ENCODE data around the gene ZHX3. TPM values are rescaled to one million over a fixed set of nuclear protein-coding genes. Genes with fewer than 3 reads are reported as not detected.

ZHX3 gene
- total and polyA plus RNA-seq, 2 of the 4 experiments (the other 2 are of a cell fraction): 25.0 to 28.0 TPM

- peaks cover 29 to 51% of the 10 kb centered on the region in 2 experiments for H3K79me1 ChIP-seq (ENCODE audit: low read depth in 1 of 2, low read length in 2 of 2)
- H4K91ac ChIP-seq (ENCODE audit: insufficient read depth, low read depth, low read length): no peak overlapping the region
- H4K8ac ChIP-seq (ENCODE audit: low read depth in 2 of 2, low read length in 2 of 2): 0 out of 4 replicates have a peak overlapping the region, but pooled peaks of 1 of the 2 experiments have one; percentile 17
- no peak overlapping the region for H3K4me3 ChIP-seq (ENCODE audit: insufficient read depth, low read depth, low read length)
- H3K4ac ChIP-seq (ENCODE audit: low read depth, low read length): no peak overlapping the region
- H3K14ac ChIP-seq (replicated peaks; ENCODE audit: low read depth, low read length): no peak overlapping the region; the same call in 1 of the 2 replicates
- H3K27ac ChIP-seq (ENCODE audit: insufficient read depth, low read length): no peak overlapping the region
- H3K56ac ChIP-seq (ENCODE audit: extremely low read depth, insufficient read depth, low read length): no peak overlapping the region
- H3K9ac ChIP-seq (ENCODE audit: low read depth, low read length): no peak overlapping the region
- H3K23ac ChIP-seq (ENCODE audit: low read depth, low read length): no peak overlapping the region
- no peak overlapping the region; the same call in 2 of the 3 replicates for H2BK15ac ChIP-seq (ENCODE audit: low read depth, low read length)
- peaks cover 4% of the 10 kb centered on the region for H3K36me3 ChIP-seq (ENCODE audit: control insufficient read depth, insufficient read depth, low read length)
- H2BK20ac ChIP-seq (ENCODE audit: low read depth, low read length): no peak overlapping the region
- intact Hi-C loops (cut with micrococcal nuclease): loop anchor here (5.0 to 10.0 kb wide), 2 partner anchors 180 to 267 kb away; no protein-coding TSS in a partner anchor
- H2BK120ac ChIP-seq (ENCODE audit: low read depth, low read length): no peak overlapping the region
- WGBS, 2 experiments (ENCODE audit: extremely low coverage in 2 of 2, insufficient read length in 1 of 2): 93% methylated on average over 3 of the region's 4 CpGs; no CpG with 5 or more reads in 1 of the 2 experiments
- H2AK5ac ChIP-seq (ENCODE audit: low read depth, low read length): no peak overlapping the region
- H3K4me2 ChIP-seq (ENCODE audit: low read depth, low read length): no peak overlapping the region
- H2AFZ ChIP-seq (replicated peaks; ENCODE audit: low read length, poor library complexity): no peak overlapping the region
- dilution Hi-C loops (cut with HindIII; ENCODE audit: low sequenced_read_pairs, unreplicated experiment): no loop called here
- in situ Hi-C loops (cut with MboI; ENCODE audit: low sequenced_read_pairs): loop anchor here (5.0 kb wide), 1 partner anchor 98 kb away; no protein-coding TSS in a partner anchor
- ATAC-seq (ENCODE audit: low read depth): no peak
- H2BK5ac ChIP-seq (ENCODE audit: low read depth, low read length, poor library complexity, severe bottlenecking): peak overlapping the region; percentile 18
- peaks cover 22% of the 10 kb centered on the region for H3K9me1 ChIP-seq (ENCODE audit: insufficient read depth, low read length)
- H3K27me3 ChIP-seq (ENCODE audit: control insufficient read depth, insufficient read depth, low read length): no peaks in the 10 kb centered on the region
- H3K18ac ChIP-seq (ENCODE audit: low read depth, low read length): no peak overlapping the region
- ChIA-PET CTCF (interaction anchor here (0.9 to 1.4 kb wide), 2 partner anchors 12 to 61 kb away, joined by 3 to 8 read pairs; no protein-coding TSS in a partner anchor), POLR2A (ENCODE audit: unreplicated experiment) (no interaction called here)
- no peak for DNase-seq
- no TSS peak for BruUV-seq (replicated peaks)
- no peak overlapping the region for H2AK9ac ChIP-seq (replicated peaks; ENCODE audit: low read depth, low read length, poor library complexity)
- peaks cover 12% of the 10 kb centered on the region for H3K4me1 ChIP-seq (ENCODE audit: control insufficient read depth, insufficient read depth, low read length)
- H3K9me3 ChIP-seq (ENCODE audit: control insufficient read depth, insufficient read depth, low read length): no peaks in the 10 kb centered on the region; the same call in 1 of the 2 replicates
- TF ChIP-seq NFE2L2 (IDR thresholded peaks at IDR 0.05; ENCODE audit: low read depth, low read length) (no peak), FOS (IDR thresholded peaks at IDR 0.05; ENCODE audit: low read depth, low read length) (no peak), ELK1 (IDR thresholded peaks at IDR 0.05; ENCODE audit: borderline replicate concordance, low read depth, low read length) (no peak), MXI1 (IDR thresholded peaks at IDR 0.05; ENCODE audit: borderline replicate concordance, low read depth, low read length) (no peak), MAZ (IDR thresholded peaks at IDR 0.05; ENCODE audit: borderline replicate concordance, low read depth, low read length) (no peak), CEBPB (IDR thresholded peaks at IDR 0.05; ENCODE audit: low read depth, low read length) (no peak), MAFK (IDR thresholded peaks at IDR 0.05; ENCODE audit: low read depth, low read length) (no peak), SMC3 (IDR thresholded peaks at IDR 0.05; ENCODE audit: low read depth, low read length) (no peak), BHLHE40 (IDR thresholded peaks at IDR 0.05; ENCODE audit: low read depth, low read length) (no peak), RAD21 (IDR thresholded peaks at IDR 0.05; ENCODE audit: low read length) (no peak), RFX5 (IDR thresholded peaks at IDR 0.05; ENCODE audit: low read depth, low read length) (no peak), POLR2A (IDR thresholded peaks at IDR 0.05; ENCODE audit: low read depth, low read length) (no peak), RCOR1 (IDR thresholded peaks at IDR 0.05; ENCODE audit: insufficient replicate concordance, low read length) (no peak), CHD1 (IDR thresholded peaks at IDR 0.05; ENCODE audit: low read depth, low read length) (no peak)
- TF ChIP-seq, protein P1, sequence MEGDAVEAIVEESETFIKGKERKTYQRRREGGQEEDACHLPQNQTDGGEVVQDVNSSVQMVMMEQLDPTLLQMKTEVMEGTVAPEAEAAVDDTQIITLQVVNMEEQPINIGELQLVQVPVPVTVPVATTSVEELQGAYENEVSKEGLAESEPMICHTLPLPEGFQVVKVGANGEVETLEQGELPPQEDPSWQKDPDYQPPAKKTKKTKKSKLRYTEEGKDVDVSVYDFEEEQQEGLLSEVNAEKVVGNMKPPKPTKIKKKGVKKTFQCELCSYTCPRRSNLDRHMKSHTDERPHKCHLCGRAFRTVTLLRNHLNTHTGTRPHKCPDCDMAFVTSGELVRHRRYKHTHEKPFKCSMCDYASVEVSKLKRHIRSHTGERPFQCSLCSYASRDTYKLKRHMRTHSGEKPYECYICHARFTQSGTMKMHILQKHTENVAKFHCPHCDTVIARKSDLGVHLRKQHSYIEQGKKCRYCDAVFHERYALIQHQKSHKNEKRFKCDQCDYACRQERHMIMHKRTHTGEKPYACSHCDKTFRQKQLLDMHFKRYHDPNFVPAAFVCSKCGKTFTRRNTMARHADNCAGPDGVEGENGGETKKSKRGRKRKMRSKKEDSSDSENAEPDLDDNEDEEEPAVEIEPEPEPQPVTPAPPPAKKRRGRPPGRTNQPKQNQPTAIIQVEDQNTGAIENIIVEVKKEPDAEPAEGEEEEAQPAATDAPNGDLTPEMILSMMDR (conservative IDR thresholded peaks at IDR 0.05; ENCODE audit: low read depth, low read length): no peak
- TF ChIP-seq, protein P2, sequence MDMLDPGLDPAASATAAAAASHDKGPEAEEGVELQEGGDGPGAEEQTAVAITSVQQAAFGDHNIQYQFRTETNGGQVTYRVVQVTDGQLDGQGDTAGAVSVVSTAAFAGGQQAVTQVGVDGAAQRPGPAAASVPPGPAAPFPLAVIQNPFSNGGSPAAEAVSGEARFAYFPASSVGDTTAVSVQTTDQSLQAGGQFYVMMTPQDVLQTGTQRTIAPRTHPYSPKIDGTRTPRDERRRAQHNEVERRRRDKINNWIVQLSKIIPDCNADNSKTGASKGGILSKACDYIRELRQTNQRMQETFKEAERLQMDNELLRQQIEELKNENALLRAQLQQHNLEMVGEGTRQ (IDR thresholded peaks at IDR 0.05; ENCODE audit: low read depth, low read length): no peak
- H4K5ac ChIP-seq (ENCODE audit: low read depth, low read length): no peak overlapping the region
- H4K20me1 ChIP-seq (ENCODE audit: insufficient read depth, low read length): no peaks in the 10 kb centered on the region
Measured at GRCh38 chr20:41234546-41234945, 83.0 kb downstream of the ZHX3 start.
